Suprapubic skin (tissue), 4 donors: Measurements from ENCODE around the gene BIN1.

Experiments
- EP300 ChIP-seq: sonication (generic); formaldehyde crosslinking; IDR thresholded peaks from one replicate; pipeline ENCODE4 v1.6.1; 2017; ENCODE audit warnings: antibody characterized with exemption
- POLR2A ChIP-seq, 2 donors: fragments of 450-650 bp; IDR thresholded peaks; one replicate each; pipeline ENCODE4 v1.6.1; 2017; ENCODE audit warnings: antibody characterized with exemption in 2 of 2, mild to moderate bottlenecking in 2 of 2, moderate library complexity in 2 of 2
- POLR2AphosphoS5 ChIP-seq, 3 donors: sonication (generic); formaldehyde crosslinking; IDR thresholded peaks; one replicate each; pipeline ENCODE4 v1.6.1; 2017; ENCODE audit warnings: antibody characterized with exemption in 3 of 3
- TF ChIP-seq, protein P1 (sequence below), 2 donors: fragments of 200-600 bp in 1 of 2; fragments of 450-650 bp in 1 of 2; sonication (generic) in 1 of 2; IDR thresholded peaks; one replicate each; pipeline ENCODE4 v1.5.1; 2016 to 2019; ENCODE audit warnings: antibody characterized with exemption in 2 of 2, mild to moderate bottlenecking in 1 of 2, moderate library complexity in 1 of 2

DNA sequence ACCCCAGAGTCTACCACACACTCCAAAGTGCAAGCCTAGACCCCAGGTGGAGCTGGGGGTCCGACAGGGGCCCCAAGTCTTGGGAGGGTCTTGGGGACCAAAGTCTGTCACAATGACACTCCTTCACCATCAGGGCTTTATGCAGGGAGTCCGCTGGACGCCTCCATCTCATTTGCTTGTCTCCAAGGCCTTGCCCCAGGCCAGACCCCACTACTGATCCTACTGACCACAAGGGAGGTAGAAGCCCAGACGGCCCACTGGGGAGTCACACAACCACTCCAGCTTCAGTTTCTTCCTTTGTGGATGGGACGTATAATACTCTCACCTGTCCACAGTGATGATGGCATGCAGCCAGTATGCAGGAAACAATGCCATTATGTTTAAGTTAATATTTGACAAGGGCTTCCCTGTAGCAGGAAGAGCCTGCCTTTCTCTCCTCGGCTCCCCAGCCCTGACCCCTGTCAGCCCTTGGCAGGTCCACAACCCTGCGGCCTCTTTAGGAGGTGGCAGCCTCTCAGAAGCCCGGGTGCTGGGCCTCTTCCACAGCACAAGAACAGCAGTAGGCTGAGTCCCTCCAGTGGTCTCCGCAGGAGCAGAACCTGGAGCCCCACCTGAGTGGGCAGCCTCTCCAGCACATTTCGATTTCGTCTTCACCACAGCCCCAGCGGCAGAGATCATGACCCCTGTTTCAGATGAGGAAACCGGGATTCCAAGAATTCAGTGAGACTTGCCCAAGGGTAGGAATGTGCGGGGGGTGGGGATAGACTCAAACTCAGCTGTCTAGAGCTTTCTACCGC, 6.5 kb downstream of the BIN1 start:
- TF ChIP-seq POLR2AphosphoS5 (IDR thresholded peaks at IDR 0.05) (no peak), POLR2A (IDR thresholded peaks at IDR 0.05) (no peak), EP300 (no peak)
- TF ChIP-seq, protein P1, sequence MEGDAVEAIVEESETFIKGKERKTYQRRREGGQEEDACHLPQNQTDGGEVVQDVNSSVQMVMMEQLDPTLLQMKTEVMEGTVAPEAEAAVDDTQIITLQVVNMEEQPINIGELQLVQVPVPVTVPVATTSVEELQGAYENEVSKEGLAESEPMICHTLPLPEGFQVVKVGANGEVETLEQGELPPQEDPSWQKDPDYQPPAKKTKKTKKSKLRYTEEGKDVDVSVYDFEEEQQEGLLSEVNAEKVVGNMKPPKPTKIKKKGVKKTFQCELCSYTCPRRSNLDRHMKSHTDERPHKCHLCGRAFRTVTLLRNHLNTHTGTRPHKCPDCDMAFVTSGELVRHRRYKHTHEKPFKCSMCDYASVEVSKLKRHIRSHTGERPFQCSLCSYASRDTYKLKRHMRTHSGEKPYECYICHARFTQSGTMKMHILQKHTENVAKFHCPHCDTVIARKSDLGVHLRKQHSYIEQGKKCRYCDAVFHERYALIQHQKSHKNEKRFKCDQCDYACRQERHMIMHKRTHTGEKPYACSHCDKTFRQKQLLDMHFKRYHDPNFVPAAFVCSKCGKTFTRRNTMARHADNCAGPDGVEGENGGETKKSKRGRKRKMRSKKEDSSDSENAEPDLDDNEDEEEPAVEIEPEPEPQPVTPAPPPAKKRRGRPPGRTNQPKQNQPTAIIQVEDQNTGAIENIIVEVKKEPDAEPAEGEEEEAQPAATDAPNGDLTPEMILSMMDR (IDR thresholded peaks at IDR 0.05), result no peak
